HPDE6-E6E7 (cell line): ENCODE results near the gene ADCK2.
"Not testable (repeated sequence)": the region's sequence is repeated elsewhere in the genome, so short reads cannot be mapped to it uniquely, and the experiment has no call there.

Source experiments
- DNase-seq: peaks from one replicate; pipeline ENCODE4 v3.0.0; 2011; ENCODE audit warnings: missing footprints; ENCODE audit errors: extremely low spot score

Gene ADCK2

GRCh38 chr7:140672382-140673062 lies at the start of gene ADCK2:
Gene ADCK2, plus strand, starts transcription at chr7:140672945. Its CDS starts 386 bp downstream, at chr7:140673331.
- peak; percentile 78 for DNase-seq

GRCh38 chr7:140623980-140624379 lies 48.8 kb upstream of the ADCK2 start:
- DNase-seq: no peak

GRCh38 chr7:140624392-140625191 lies 48.2 kb upstream of the ADCK2 start:
- no peak for DNase-seq

GRCh38 chr7:140625192-140625558 lies 47.6 kb upstream of the ADCK2 start:
- DNase-seq: not testable (repeated sequence)

- peak; percentile 54 for DNase-seq
Measured at GRCh38 chr7:140625908-140626868, 46.6 kb upstream of the ADCK2 start.

- no peak for DNase-seq
Measured at GRCh38 chr7:140631021-140631420, 41.7 kb upstream of the ADCK2 start.

- DNase-seq: no peak
Measured at GRCh38 chr7:140631602-140632001, 41.1 kb upstream of the ADCK2 start.

GRCh38 chr7:140635345-140635744 lies 37.4 kb upstream of the ADCK2 start:
- no peak for DNase-seq

GRCh38 chr7:140635816-140636215 lies 36.9 kb upstream of the ADCK2 start:
- no peak for DNase-seq

- DNase-seq: no peak
Measured at GRCh38 chr7:140637400-140637799, 35.3 kb upstream of the ADCK2 start.

- DNase-seq: no peak
Measured at GRCh38 chr7:140638173-140638791, 34.5 kb upstream of the ADCK2 start.

GRCh38 chr7:140639366-140640053 lies 33.2 kb upstream of the ADCK2 start:
- no peak for DNase-seq

- DNase-seq: no peak
Measured at GRCh38 chr7:140640060-140640637, 32.6 kb upstream of the ADCK2 start.

GRCh38 chr7:140640727-140641523 lies 31.8 kb upstream of the ADCK2 start, which contains the start of gene DENND2A:
Gene DENND2A, minus strand, starts transcription at chr7:140640813. Its CDS starts 38,416 bp downstream, at chr7:140602397.
- no peak for DNase-seq

GRCh38 chr7:140641524-140642195 lies 31.1 kb upstream of the ADCK2 start:
- DNase-seq: no peak

- DNase-seq: no peak
Measured at GRCh38 chr7:140643416-140643815, 29.3 kb upstream of the ADCK2 start.

GRCh38 chr7:140644761-140645160 lies 28.0 kb upstream of the ADCK2 start:
- not testable (repeated sequence) for DNase-seq

- no peak for DNase-seq
Measured at GRCh38 chr7:140645166-140645900, 27.4 kb upstream of the ADCK2 start.
